Osteoblast (primary cell): ENCODE results near the gene IZUMO1R. TPM values are rescaled to one million over a fixed set of nuclear protein-coding genes. Genes with fewer than 3 reads are reported as not detected.

Source experiments
- DNase-seq: peaks from one replicate; pipeline ENCODE4 v3.0.0; 2011; ENCODE audit warnings: low spot score, mixed read lengths; ENCODE audit not compliant: insufficient read length; ENCODE audit errors: missing footprints
- H2AFZ ChIP-seq: 2 replicates; pipeline ENCODE4 v1.6.0; 2011; ENCODE audit warnings: mild to moderate bottlenecking, low read length
- H3K27ac ChIP-seq: 2 replicates; pipeline ENCODE4 v1.5.1; 2011; ENCODE audit warnings: mild to moderate bottlenecking, low read depth, low read length, moderate library complexity
- H3K27me3 ChIP-seq: 2 replicates; pipeline ENCODE4 v1.6.0; 2012; ENCODE audit warnings: mild to moderate bottlenecking, control low read depth, inconsistent platforms, low read length, moderate library complexity; ENCODE audit not compliant: insufficient read depth
- H3K36me3 ChIP-seq: 2 replicates; pipeline ENCODE4 v1.5.1; 2011; ENCODE audit warnings: mild to moderate bottlenecking, low read length, control low read depth, moderate library complexity; ENCODE audit not compliant: insufficient read depth
- H3K4me1 ChIP-seq: 2 replicates; pipeline ENCODE4 v1.5.1; 2011; ENCODE audit warnings: mild to moderate bottlenecking, low read length, control low read depth, moderate library complexity; ENCODE audit not compliant: insufficient read depth
- H3K4me2 ChIP-seq: 2 replicates; pipeline ENCODE4 v1.6.0; 2011; ENCODE audit warnings: mild to moderate bottlenecking, low read length; ENCODE audit not compliant: insufficient read depth
- H3K4me3 ChIP-seq: fragments of 200-600 bp; sonication (generic); 3 replicates; pipeline ENCODE4 v1.5.1; 2012; ENCODE audit warnings: mild to moderate bottlenecking, low read length, inconsistent platforms; ENCODE audit not compliant: insufficient read depth
- H3K79me2 ChIP-seq: 2 replicates; pipeline ENCODE4 v1.6.0; 2012; ENCODE audit warnings: mild to moderate bottlenecking, low read length, control low read depth, inconsistent platforms; ENCODE audit not compliant: insufficient read depth
- H3K9me3 ChIP-seq: 2 replicates; pipeline ENCODE4 v1.5.1; 2011; ENCODE audit warnings: low read depth, low read length, control low read depth
- H4K20me1 ChIP-seq: 2 replicates; pipeline ENCODE4 v1.6.0; 2012; ENCODE audit warnings: mild to moderate bottlenecking, low read length, control low read depth; ENCODE audit not compliant: insufficient read depth
- total RNA-seq: library from RNA; depleted of rRNA; stranded (reverse); fragments of >200 nt; gene quantifications from 2 replicates; pipeline ENCODE4 v1.2.3, GENCODE V29; 2012
- TF ChIP-seq, protein P1 (sequence below): IDR thresholded peaks from 2 replicates; pipeline ENCODE4 v1.5.1; 2011; ENCODE audit warnings: mild to moderate bottlenecking, low read depth, low read length, moderate library complexity; ENCODE audit errors: extremely low read depth

Gene IZUMO1R
- total RNA-seq, 1 donor, result not detected

DNA sequence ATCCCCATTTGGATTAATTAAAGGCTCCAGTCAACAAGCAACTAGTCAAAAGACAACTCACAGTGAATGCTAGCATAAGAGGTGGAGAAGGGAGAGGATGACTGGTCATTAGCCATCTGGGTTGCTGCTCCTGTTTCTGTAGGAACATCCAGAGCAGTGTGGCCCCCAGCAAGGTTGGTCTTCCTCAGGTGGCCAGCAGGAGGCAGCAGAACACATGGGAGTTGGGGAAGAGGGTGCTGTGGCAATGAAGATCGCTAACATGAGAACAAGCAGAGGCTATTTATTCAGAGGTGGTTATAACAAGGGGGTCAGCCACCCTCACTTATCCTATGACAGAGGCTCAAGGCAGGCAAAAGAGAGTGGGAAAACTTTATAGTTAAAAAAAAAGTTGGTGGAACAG lies 21.3 kb downstream of the IZUMO1R start:
- Histone ChIP-seq H3K27ac (no peak overlapping the region), H3K79me2 (no peaks in the 10 kb centered on the region), H3K4me1 (no peaks in the 10 kb centered on the region), H2AFZ (no peak overlapping the region), H3K27me3 (no peaks in the 10 kb centered on the region), H3K36me3 (no peaks in the 10 kb centered on the region), H3K4me2 (no peak overlapping the region), H3K4me3 (no peak overlapping the region), H4K20me1 (no peaks in the 10 kb centered on the region), H3K9me3 (no peaks in the 10 kb centered on the region)
- no peak for DNase-seq
- TF ChIP-seq, protein P1, sequence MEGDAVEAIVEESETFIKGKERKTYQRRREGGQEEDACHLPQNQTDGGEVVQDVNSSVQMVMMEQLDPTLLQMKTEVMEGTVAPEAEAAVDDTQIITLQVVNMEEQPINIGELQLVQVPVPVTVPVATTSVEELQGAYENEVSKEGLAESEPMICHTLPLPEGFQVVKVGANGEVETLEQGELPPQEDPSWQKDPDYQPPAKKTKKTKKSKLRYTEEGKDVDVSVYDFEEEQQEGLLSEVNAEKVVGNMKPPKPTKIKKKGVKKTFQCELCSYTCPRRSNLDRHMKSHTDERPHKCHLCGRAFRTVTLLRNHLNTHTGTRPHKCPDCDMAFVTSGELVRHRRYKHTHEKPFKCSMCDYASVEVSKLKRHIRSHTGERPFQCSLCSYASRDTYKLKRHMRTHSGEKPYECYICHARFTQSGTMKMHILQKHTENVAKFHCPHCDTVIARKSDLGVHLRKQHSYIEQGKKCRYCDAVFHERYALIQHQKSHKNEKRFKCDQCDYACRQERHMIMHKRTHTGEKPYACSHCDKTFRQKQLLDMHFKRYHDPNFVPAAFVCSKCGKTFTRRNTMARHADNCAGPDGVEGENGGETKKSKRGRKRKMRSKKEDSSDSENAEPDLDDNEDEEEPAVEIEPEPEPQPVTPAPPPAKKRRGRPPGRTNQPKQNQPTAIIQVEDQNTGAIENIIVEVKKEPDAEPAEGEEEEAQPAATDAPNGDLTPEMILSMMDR, result peak; percentile 69

DNA sequence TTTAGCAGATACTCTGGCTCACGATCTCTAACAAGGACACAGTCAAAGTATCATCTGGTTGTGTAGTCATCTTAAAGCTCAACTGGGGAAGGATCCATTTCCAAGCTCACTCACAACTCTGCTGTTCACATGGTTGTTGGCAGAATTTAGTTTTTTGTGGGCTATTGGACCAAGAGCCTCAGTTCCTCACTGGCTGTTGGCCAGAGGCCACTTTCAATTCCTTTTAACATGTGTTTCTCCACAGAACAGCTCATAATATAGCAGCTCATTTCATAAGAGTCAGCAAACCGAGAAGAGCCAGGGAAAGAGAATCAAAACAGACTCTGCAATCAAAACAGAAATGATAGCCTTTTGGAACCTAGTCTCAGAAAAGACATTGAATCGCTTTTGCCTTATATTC lies 22.6 kb downstream of the IZUMO1R start:
- Histone ChIP-seq H3K27me3 (no peaks in the 10 kb centered on the region), H3K4me1 (no peaks in the 10 kb centered on the region), H3K9me3 (no peaks in the 10 kb centered on the region), H3K79me2 (no peaks in the 10 kb centered on the region), H3K4me3 (no peak overlapping the region), H4K20me1 (no peaks in the 10 kb centered on the region), H3K27ac (no peak overlapping the region), H3K36me3 (no peaks in the 10 kb centered on the region), H3K4me2 (no peak overlapping the region), H2AFZ (no peak overlapping the region)
- TF ChIP-seq, protein P1, result no peak
- no peak for DNase-seq

DNA sequence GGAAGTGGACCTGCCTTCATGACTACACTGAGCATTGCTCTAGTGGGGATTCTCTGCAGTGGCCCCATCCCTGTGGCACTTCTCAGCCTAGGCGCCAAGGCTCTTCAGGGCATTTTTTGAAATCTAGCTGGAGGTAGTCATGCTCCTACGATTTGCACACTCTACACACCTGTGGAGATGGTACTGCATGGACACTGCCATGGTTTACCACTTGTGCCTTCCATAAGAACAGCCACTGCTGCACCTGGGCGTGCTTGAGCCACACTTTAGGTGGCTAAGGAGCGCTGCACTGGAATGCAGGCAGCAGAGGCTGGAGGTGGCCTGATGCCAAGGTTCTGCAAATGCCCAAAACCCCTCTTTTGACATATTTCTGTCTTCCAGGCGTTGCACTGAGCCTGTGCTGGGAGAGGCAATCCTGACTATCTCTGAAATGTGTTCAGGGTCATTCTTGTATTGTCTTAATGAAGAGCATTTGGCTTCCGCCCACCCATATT lies 24.3 kb downstream of the IZUMO1R start:
- H3K79me2 ChIP-seq, result no peaks in the 10 kb centered on the region
- no peak overlapping the region for H3K27ac ChIP-seq
- no peaks in the 10 kb centered on the region for H3K4me1 ChIP-seq
- TF ChIP-seq, protein P1, result no peak
- no peak overlapping the region for H2AFZ ChIP-seq
- no peaks in the 10 kb centered on the region for H4K20me1 ChIP-seq
- no peaks in the 10 kb centered on the region for H3K36me3 ChIP-seq
- H3K9me3 ChIP-seq, result no peaks in the 10 kb centered on the region
- H3K27me3 ChIP-seq, result no peaks in the 10 kb centered on the region
- H3K4me3 ChIP-seq, result no peak overlapping the region
- H3K4me2 ChIP-seq, result no peak overlapping the region
- no peak for DNase-seq

DNA sequence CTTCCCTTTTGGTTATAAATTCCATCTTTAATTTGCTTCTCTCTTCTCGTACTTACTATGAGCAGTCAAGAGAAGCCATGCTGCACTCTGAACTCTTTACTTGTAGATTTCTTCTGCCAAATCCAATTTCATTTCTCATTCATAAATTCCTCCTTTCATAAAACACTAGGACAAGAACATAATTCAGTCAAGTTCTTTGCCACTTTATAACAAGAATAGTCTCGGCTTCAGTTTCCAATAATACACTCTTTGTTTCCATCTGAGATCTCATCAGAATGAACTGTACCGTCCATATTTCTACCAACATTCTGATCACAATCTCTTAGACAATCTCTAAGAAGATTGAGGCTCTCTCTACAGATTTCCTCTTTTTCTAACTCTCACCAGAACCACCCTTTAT lies 25.1 kb downstream of the IZUMO1R start:
- H3K4me2 ChIP-seq, result no peak overlapping the region
- no peak overlapping the region for H3K27ac ChIP-seq
- no peaks in the 10 kb centered on the region for H3K27me3 ChIP-seq
- no peak overlapping the region for H3K4me3 ChIP-seq
- DNase-seq, result no peak
- no peaks in the 10 kb centered on the region for H4K20me1 ChIP-seq
- H3K79me2 ChIP-seq, result no peaks in the 10 kb centered on the region
- no peaks in the 10 kb centered on the region for H3K4me1 ChIP-seq
- no peaks in the 10 kb centered on the region for H3K36me3 ChIP-seq
- H3K9me3 ChIP-seq, result no peaks in the 10 kb centered on the region
- TF ChIP-seq, protein P1, result no peak
- no peak overlapping the region for H2AFZ ChIP-seq
